Endodermal cell (in vitro differentiated cells): Measurements from ENCODE around the gene PLCB3. TPM values are rescaled to one million over a fixed set of nuclear protein-coding genes. Genes with fewer than 3 reads are reported as not detected.

Source experiments
- DNase-seq: peaks from one replicate; pipeline ENCODE4 v3.0.0-alpha.2; 2017
- H3K27ac ChIP-seq: 2 replicates; pipeline ENCODE4 v1.5.1; 2013; ENCODE audit warnings: mild to moderate bottlenecking, low read depth, low read length, moderate library complexity
- H3K27me3 ChIP-seq: 2 replicates; pipeline ENCODE4 v1.6.1; 2013; ENCODE audit warnings: mild to moderate bottlenecking, low read length, moderate library complexity; ENCODE audit not compliant: insufficient read depth, control insufficient read depth, poor library complexity, severe bottlenecking
- H3K36me3 ChIP-seq: 2 replicates; pipeline ENCODE4 v1.7.0; 2013; ENCODE audit warnings: mild to moderate bottlenecking, low read length, moderate library complexity; ENCODE audit not compliant: control insufficient read depth, insufficient read depth
- H3K4me1 ChIP-seq: one replicate; pipeline ENCODE4 v1.7.0; 2013; ENCODE audit warnings: low read length; ENCODE audit not compliant: control insufficient read depth, insufficient read depth
- H3K4me3 ChIP-seq: 2 replicates; pipeline ENCODE4 v1.5.1; 2013; ENCODE audit warnings: mild to moderate bottlenecking, low read length, moderate library complexity
- H3K9ac ChIP-seq: 2 replicates; pipeline ENCODE4 v1.6.1; 2013; ENCODE audit warnings: mild to moderate bottlenecking, low read length, moderate library complexity; ENCODE audit not compliant: poor library complexity, severe bottlenecking; ENCODE audit errors: extremely low read depth
- H3K9me3 ChIP-seq: 2 replicates; pipeline ENCODE4 v1.6.1; 2013; ENCODE audit warnings: mild to moderate bottlenecking, low read length, moderate library complexity; ENCODE audit not compliant: control insufficient read depth
- H3K27ac Mint-ChIP-seq: 2 replicates; pipeline ENCODE4 v1.8.0; 2020; ENCODE audit warnings: mixed read lengths
- H3K27me3 Mint-ChIP-seq: 2 replicates; pipeline ENCODE4 v1.8.0; 2021; ENCODE audit warnings: mild to moderate bottlenecking, mixed read lengths; ENCODE audit not compliant: insufficient read depth
- H3K36me3 Mint-ChIP-seq: 2 replicates; pipeline ENCODE4 v1.8.0; 2020; ENCODE audit warnings: low read depth, mixed read lengths
- H3K4me1 Mint-ChIP-seq: 2 replicates; pipeline ENCODE4 v1.8.0; 2020; ENCODE audit warnings: mixed read lengths
- H3K4me3 Mint-ChIP-seq: 2 replicates; pipeline ENCODE4 v1.8.0; 2020; ENCODE audit warnings: mild to moderate bottlenecking, moderate library complexity, mixed read lengths
- H3K9me3 Mint-ChIP-seq: 2 replicates; pipeline ENCODE4 v1.8.0; 2020; ENCODE audit warnings: mild to moderate bottlenecking, mixed read lengths
- WGBS, 2 experiments: methylation state at CpG; one replicate each; pipeline versions ENCODE4 v1.1.5 to v1.1.7; 2013; ENCODE audit warnings: missing lambda C conversion rate in 2 of 2, mixed read lengths in 1 of 2; ENCODE audit not compliant: insufficient coverage in 1 of 2, insufficient read length in 1 of 2; 5-methylcytosine and 5-hydroxymethylcytosine counted together
- total RNA-seq, 2 donors: library from RNA; stranded (reverse); fragmentation: NEBNext Ultra II Directional in 1 of 2; extraction: Animal tissue kit (Norgen Biotek cat#: 25700) in 1 of 2; gene quantifications; 2 replicates in 1 of 2; 3 replicates in 1 of 2; pipeline ENCODE4 v1.2.1, GENCODE V29; 2021
- TF ChIP-seq, protein P1 (sequence below): fragments of 200-600 bp; sonication (generic); conservative IDR thresholded peaks from 2 replicates; pipeline ENCODE4 v1.5.0; 2021; ENCODE audit warnings: antibody characterized with exemption, mild to moderate bottlenecking

Gene PLCB3
- total RNA-seq, 2 donors from 2014 or later: 75.0 to 83.2 TPM

DNA sequence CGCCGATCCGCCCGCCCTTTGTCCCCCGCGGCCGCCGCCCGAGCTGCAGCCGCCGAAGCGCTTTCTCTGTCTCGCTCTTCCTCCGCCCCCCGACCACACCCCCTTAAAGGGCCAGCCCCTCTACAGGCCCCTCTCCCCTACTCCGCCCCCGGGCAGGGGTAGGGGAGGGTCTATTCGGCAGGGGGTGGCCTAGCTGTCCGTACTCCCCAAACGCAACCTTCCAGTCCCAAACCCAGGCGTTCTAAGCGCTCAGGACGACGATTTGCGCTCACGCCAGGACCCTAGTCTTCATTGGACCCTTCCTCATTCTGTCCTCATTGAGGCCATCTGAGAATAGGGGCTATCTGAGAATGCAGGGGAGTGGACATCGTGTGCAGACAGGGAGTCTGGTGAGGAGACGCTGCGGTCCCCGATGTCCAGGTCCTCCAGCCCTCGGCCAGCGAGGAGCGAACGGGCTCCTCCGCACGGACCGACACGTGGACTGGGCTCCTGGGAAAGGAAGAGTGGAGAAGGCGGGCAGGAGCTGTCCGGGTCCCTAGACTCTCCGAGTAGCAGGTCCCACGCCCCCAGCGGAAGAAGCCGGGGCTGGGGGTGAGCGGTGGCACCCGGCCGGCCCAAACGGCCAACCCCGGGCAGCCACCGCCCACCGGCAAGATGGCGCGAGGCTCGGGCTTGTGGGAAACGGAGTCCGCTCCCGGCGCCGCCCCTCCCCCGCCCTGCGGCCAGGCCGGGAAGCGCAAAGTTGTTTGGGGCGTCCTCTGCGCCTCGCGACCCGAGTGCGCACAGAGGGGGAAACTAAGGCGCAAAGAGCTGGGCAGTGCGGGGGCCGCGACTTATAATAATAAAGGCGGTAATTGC lies 4.2 kb upstream of the PLCB3 start, which contains the start of gene PPP1R14B:
Gene PPP1R14B, minus strand, starts transcription at position 73 of the 858 bp plus-strand sequence. CDS start 270 bp downstream, outside the sequence.
- no peaks in the 10 kb centered on the region for H3K9me3 Mint-ChIP-seq
- no peaks in the 10 kb centered on the region for H3K27me3 ChIP-seq
- peak within 1 kb of the TSS; percentile 82 for H3K9ac ChIP-seq
- peaks cover 16% of the 10 kb centered on the region for H3K36me3 Mint-ChIP-seq
- no peaks in the 10 kb centered on the region for H3K27me3 Mint-ChIP-seq
- H3K4me1 Mint-ChIP-seq: peaks cover 28% of the 10 kb centered on the region
- peaks cover 15% of the 10 kb centered on the region for H3K4me1 ChIP-seq
- H3K36me3 ChIP-seq: peaks cover 20% of the 10 kb centered on the region
- peak within 1 kb of the TSS; percentile 87 for H3K27ac ChIP-seq
- DNase-seq: peak; percentile 96
- H3K4me3 ChIP-seq: peak within 1 kb of the TSS; percentile 97
- no peaks in the 10 kb centered on the region for H3K9me3 ChIP-seq
- 0 to 1% methylated on average over 24 to 69 of the region's 74 CpGs for WGBS, 2 experiments
- TF ChIP-seq, protein P1, sequence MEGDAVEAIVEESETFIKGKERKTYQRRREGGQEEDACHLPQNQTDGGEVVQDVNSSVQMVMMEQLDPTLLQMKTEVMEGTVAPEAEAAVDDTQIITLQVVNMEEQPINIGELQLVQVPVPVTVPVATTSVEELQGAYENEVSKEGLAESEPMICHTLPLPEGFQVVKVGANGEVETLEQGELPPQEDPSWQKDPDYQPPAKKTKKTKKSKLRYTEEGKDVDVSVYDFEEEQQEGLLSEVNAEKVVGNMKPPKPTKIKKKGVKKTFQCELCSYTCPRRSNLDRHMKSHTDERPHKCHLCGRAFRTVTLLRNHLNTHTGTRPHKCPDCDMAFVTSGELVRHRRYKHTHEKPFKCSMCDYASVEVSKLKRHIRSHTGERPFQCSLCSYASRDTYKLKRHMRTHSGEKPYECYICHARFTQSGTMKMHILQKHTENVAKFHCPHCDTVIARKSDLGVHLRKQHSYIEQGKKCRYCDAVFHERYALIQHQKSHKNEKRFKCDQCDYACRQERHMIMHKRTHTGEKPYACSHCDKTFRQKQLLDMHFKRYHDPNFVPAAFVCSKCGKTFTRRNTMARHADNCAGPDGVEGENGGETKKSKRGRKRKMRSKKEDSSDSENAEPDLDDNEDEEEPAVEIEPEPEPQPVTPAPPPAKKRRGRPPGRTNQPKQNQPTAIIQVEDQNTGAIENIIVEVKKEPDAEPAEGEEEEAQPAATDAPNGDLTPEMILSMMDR: peak; percentile 54
- peak within 1 kb of the TSS; percentile 96 for H3K27ac Mint-ChIP-seq
- peak within 1 kb of the TSS; percentile 86 for H3K4me3 Mint-ChIP-seq

DNA sequence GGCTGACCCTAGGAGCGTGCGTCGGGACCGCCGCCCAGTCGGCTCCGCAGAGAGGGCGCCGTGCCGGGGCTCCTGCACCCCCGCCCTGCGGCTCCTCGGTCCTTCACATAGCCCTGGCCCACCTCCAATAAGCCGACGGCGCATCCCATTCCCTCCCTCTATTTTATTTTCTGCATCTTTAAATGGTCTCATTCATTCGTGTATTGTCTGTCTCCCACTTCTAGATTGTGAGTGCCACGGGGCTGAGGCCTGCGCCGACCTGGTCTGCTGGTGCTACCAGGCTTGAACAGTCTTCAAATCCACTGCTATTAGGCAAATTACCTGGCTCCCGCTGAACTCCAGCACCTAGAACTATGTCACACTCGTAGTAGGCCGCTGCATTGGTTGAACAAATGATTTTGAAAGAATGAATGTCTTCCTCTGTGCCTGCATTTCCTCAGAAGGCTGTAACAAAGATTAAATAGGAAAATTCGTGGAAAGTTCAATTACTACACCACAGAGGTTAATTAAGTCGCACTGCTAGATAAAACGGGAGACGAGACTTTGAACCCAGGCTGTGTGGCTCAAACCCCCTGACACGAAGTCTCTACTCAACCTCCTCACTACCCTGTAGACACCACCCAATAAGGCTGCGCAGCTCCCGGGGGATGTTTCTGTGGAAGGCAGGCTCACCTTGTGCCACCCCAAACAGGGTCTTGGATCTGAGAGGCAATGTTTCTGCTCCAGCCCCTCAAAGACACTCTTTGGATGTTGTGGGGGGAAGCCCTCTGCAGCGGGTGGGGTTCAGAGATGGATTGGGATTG lies 3.4 kb upstream of the PLCB3 start:
- H3K9ac ChIP-seq: no peak overlapping the region

DNA sequence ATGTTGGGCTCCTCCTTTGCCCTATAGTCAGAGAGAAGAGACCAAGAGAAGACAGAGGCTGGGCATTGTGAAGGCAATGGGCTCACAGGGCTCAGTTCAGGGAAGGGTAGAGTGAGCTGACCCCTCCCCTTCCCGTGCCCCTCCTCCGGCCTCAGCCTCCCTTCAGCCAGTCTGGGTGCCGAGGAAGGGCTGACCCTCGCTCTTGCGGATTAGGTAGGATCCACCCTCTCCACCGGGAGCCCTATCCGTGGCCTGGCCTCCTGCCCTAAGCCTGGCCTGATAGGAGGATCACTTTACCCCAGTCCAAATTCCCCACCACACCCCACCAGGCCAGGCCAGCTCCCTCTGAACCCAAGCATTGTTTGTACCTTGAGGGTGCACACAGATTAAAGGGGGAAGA lies 2.8 kb upstream of the PLCB3 start:
- Histone ChIP-seq H3K36me3 (peaks cover 15% of the 10 kb centered on the region), H3K27me3 (no peaks in the 10 kb centered on the region), H3K9ac (no peak overlapping the region), H3K4me3 (peak overlapping the region; percentile 97), H3K27ac (no peak overlapping the region), H3K4me1 (peaks cover 15% of the 10 kb centered on the region), H3K9me3 (no peaks in the 10 kb centered on the region)
- Mint-ChIP-seq H3K27ac (peak overlapping the region; percentile 88), H3K36me3 (peaks cover 7% of the 10 kb centered on the region), H3K9me3 (no peaks in the 10 kb centered on the region), H3K4me1 (peaks cover 25% of the 10 kb centered on the region), H3K4me3 (peak overlapping the region; percentile 86), H3K27me3 (no peaks in the 10 kb centered on the region)
- TF ChIP-seq, protein P1: no peak
- WGBS, 2 experiments: 49 to 93% methylated on average over 2 to 7 of the region's 7 CpGs
- DNase-seq: peak; percentile 89

More for the DNA sequence above, 3.4 kb upstream of the PLCB3 start:
- peak overlapping the region; percentile 88 for H3K27ac Mint-ChIP-seq
- H3K9me3 Mint-ChIP-seq: no peaks in the 10 kb centered on the region
- Histone ChIP-seq H3K27ac (no peak overlapping the region), H3K27me3 (no peaks in the 10 kb centered on the region), H3K9me3 (no peaks in the 10 kb centered on the region), H3K4me3 (peak overlapping the region; percentile 97), H3K36me3 (peaks cover 16% of the 10 kb centered on the region), H3K4me1 (peaks cover 15% of the 10 kb centered on the region)
- peaks cover 24% of the 10 kb centered on the region for H3K4me1 Mint-ChIP-seq
- no peaks in the 10 kb centered on the region for H3K27me3 Mint-ChIP-seq
- WGBS, 2 experiments: 37 to 45% methylated on average over 23 to 31 of the region's 31 CpGs
- DNase-seq: no peak
- peak overlapping the region; percentile 86 for H3K4me3 Mint-ChIP-seq
- H3K36me3 Mint-ChIP-seq: peaks cover 13% of the 10 kb centered on the region
- TF ChIP-seq, protein P1: no peak
